ENCODE measurements around the gene CARD18. TPM values are rescaled to one million over a fixed set of nuclear protein-coding genes. Genes with fewer than 3 reads are reported as not detected.

Gene CARD18
- total RNA-seq, 1 donor from 2014 or later, result 0.26 TPM

DNA sequence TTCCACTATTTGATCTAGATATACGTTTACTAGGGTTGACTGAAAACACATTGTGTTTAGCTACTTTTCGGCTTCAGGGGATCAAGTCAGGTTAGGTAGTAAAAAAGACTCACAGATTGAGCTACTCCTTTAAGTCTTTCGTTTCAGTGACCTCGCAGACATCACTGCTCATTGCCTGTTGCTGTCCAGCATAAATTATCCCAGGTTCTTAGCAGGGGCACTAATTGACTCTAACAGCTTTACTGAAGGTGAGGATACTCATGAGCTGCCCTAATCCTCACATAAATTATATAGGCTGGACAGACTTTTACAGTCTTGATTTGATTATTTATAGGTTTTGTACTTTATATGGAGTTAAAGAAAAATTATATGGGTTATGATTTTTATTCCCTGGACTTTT, 3.7 kb downstream of the CARD18 start:
- H3K27me3 ChIP-seq (ENCODE audit: control insufficient read depth, insufficient read depth, low read length), result no peaks in the 10 kb centered on the region
- TF ChIP-seq, protein P1, sequence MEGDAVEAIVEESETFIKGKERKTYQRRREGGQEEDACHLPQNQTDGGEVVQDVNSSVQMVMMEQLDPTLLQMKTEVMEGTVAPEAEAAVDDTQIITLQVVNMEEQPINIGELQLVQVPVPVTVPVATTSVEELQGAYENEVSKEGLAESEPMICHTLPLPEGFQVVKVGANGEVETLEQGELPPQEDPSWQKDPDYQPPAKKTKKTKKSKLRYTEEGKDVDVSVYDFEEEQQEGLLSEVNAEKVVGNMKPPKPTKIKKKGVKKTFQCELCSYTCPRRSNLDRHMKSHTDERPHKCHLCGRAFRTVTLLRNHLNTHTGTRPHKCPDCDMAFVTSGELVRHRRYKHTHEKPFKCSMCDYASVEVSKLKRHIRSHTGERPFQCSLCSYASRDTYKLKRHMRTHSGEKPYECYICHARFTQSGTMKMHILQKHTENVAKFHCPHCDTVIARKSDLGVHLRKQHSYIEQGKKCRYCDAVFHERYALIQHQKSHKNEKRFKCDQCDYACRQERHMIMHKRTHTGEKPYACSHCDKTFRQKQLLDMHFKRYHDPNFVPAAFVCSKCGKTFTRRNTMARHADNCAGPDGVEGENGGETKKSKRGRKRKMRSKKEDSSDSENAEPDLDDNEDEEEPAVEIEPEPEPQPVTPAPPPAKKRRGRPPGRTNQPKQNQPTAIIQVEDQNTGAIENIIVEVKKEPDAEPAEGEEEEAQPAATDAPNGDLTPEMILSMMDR (IDR thresholded peaks at IDR 0.05; ENCODE audit: insufficient read depth, low read length, severe bottlenecking), result no peak
- FAIRE-seq, result no peak
- H3K4me3 ChIP-seq (ENCODE audit: low read depth, low read length), result no peak overlapping the region
- DNase-seq (ENCODE audit: low read depth), result no peak
- H3K36me3 ChIP-seq (ENCODE audit: control insufficient read depth, insufficient read depth, low read length), result no peaks in the 10 kb centered on the region

DNA sequence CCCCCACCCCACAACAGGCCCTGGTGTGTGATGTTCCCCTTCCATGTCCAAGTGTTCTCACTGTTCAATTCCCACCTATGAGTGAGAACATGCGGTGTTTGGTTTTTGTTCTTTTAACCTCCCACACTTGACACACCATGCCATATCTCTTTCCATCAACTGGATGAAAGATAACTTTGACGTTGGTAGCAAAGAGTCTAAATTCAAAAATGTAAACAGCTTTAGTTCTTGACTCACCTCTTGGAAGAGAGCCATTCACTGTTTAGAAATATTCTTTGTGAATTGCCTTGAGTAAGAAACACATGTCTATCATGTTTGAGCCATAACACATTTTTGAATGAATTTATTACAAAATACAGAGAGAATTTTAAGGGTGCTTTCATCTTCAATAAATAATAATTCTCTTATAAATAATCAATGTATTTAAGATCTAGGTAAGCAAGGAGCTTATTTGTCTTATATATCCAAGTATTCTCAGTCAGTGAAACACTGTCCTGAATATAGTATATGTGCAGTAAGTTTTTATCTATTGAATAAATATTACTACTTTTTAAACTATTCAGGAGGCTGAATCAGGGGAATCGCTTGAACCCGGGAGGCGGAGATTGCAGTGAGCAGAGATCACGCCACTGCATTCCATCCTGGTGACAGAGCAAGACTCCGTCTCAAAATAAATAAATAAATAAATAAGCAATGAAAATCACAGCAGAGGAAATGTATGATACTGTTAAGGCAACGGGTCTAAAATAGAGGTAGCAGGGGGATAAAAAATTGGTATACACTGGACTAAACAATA, 6.7 kb downstream of the CARD18 start:
- FAIRE-seq (no peak), DNase-seq (ENCODE audit: low read depth) (peak; percentile 89)
- no peaks in the 10 kb centered on the region for H3K36me3 ChIP-seq (ENCODE audit: control insufficient read depth, insufficient read depth, low read length)
- H3K4me3 ChIP-seq (ENCODE audit: low read depth, low read length), result no peak overlapping the region
- H3K27me3 ChIP-seq (ENCODE audit: control insufficient read depth, insufficient read depth, low read length), result no peaks in the 10 kb centered on the region
- TF ChIP-seq, protein P1 (IDR thresholded peaks at IDR 0.05; ENCODE audit: insufficient read depth, low read length, severe bottlenecking), result no peak

DNA sequence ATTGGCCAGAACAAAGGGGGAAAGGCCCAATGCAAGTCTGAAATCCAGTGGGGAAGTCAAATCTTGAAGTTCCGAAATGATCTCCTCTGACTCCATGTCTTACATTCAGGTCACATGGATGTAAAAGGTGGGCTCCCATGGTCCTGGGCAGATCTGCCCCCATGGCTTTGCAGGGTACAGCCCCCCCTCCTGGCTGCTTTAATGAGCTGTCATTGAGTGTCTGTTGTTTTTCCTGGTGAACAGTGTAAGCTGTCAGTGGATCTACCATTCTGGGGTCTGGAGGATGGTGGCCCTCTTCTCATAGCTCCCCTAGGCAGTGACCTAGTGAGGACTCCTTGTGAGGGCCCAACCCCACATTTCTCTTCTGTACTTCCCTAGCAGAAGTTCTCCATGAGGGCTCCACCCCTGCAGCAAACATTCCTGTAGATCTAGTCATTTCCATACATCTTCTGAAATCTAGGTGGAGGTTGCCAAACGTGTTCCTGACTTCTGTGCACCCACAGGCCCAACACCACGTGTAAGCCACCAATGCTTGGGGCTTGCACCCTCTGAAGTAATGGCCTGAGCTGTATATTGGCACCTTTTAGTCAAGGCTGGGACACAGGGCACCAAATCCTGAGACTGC, 9.3 kb downstream of the CARD18 start:
- DNase-seq (ENCODE audit: low read depth) (peak; percentile 82), FAIRE-seq (no peak)
- Histone ChIP-seq H3K36me3 (ENCODE audit: control insufficient read depth, insufficient read depth, low read length) (no peaks in the 10 kb centered on the region), H3K4me3 (ENCODE audit: low read depth, low read length) (no peak overlapping the region), H3K27me3 (ENCODE audit: control insufficient read depth, insufficient read depth, low read length) (no peaks in the 10 kb centered on the region)
- TF ChIP-seq, protein P1 (IDR thresholded peaks at IDR 0.05; ENCODE audit: insufficient read depth, low read length, severe bottlenecking), result no peak

DNA sequence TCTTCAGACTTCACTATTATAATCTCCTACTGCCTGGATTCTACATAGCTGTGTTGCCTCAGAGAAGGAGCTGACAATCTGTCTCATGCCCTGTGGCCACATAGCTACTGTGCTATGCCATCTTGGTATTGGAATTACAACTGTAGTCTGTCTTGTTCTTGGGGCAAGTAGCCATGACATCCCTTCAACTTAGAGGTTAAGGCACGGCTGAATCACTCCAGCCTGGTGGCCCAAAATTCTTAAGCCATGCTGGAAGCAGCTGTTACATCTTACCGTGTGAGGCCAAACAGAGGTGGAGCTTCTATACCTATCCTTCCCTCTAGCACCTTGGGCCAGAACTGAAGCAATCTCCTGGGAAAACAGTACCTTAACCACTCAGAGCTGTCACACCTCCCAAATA, 14.8 kb downstream of the CARD18 start:
- Histone ChIP-seq H3K27me3 (ENCODE audit: control insufficient read depth, insufficient read depth, low read length) (no peaks in the 10 kb centered on the region), H3K36me3 (ENCODE audit: control insufficient read depth, insufficient read depth, low read length) (no peaks in the 10 kb centered on the region), H3K4me3 (ENCODE audit: low read depth, low read length) (no peak overlapping the region)
- DNase-seq (ENCODE audit: low read depth) (no peak), FAIRE-seq (peak; percentile 47)
- TF ChIP-seq, protein P1 (IDR thresholded peaks at IDR 0.05; ENCODE audit: insufficient read depth, low read length, severe bottlenecking), result no peak

DNA sequence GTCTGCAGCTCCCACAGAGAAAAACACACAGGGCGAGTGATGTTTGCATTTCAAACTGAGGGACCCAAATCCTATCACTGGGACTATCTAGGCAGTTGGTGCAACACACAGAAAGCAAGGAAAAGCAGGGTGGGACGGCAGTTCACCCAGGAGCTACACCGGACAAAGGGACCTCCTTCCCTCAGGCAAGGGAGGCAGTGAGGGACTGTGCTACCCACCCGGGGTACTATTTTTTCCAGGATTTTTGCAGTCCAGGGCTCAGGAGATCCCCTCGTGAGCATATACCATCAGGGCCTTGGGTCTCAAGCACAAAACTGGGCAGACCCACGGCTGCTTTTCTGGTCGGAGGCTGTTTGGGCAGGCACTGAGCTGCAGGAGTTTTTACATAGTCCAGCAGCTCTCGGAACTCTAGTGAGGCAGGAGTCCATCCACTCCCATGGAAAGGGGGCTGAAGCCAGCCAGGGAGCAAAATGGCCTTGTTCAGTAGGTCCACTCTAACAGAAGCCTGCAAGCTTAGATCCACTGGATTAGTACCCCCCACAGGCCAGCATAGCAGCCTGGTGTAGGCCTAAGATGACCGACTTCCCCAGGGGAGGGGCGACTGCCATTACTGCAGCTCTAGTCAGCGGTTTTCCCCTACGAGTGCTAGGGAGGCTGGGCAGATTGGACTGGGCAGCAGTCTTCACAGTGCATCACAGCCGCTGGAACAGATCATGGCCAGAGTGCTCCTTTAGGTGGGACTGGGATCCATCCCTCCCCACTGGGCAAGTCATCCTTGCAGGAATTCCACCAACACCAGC, 28.2 kb downstream of the CARD18 start:
- Histone ChIP-seq H3K4me3 (ENCODE audit: low read depth, low read length) (no peak overlapping the region), H3K27me3 (ENCODE audit: control insufficient read depth, insufficient read depth, low read length) (no peaks in the 10 kb centered on the region), H3K36me3 (ENCODE audit: control insufficient read depth, insufficient read depth, low read length) (no peaks in the 10 kb centered on the region)
- TF ChIP-seq, protein P1 (IDR thresholded peaks at IDR 0.05; ENCODE audit: insufficient read depth, low read length, severe bottlenecking), result no peak
- FAIRE-seq, result no peak
- no peak for DNase-seq (ENCODE audit: low read depth)
